ENCODE measurements around the gene NAA80. TPM values are rescaled to one million over a fixed set of nuclear protein-coding genes. Genes with fewer than 3 reads are reported as not detected.

Gene NAA80
- total RNA-seq, 1 experiment from 2014 or later = 8.7 TPM

- Histone ChIP-seq H3K79me2 (ENCODE audit: low read length) (peaks cover 14% of the 10 kb centered on the region), H4K20me1 (ENCODE audit: low read length) (no peaks in the 10 kb centered on the region), H2AFZ (ENCODE audit: low read length) (no peak overlapping the region), H3K36me3 (ENCODE audit: low read depth, low read length) (no peaks in the 10 kb centered on the region), H3K27ac (ENCODE audit: low read length) (peak overlapping the region; percentile 76), H3F3A (ENCODE audit: low read length, unreplicated experiment) (no peaks in the 10 kb centered on the region), H3K9me3 (ENCODE audit: low read length) (no peaks in the 10 kb centered on the region), H3K27me3 (ENCODE audit: low read length) (no peaks in the 10 kb centered on the region), H3K4me1 (ENCODE audit: insufficient read depth, low read length) (peaks cover 20% of the 10 kb centered on the region), H3K4me3 (ENCODE audit: low read length) (peak overlapping the region; percentile 94), H3K9ac (ENCODE audit: low read length) (peak overlapping the region; percentile 93), H3K4me2 (ENCODE audit: low read length) (peak overlapping the region; percentile 98), H3K9me2 (replicated peaks; ENCODE audit: low read length) (no peaks in the 10 kb centered on the region)
- ATAC-seq (no peak), DNase-seq (no peak)
- TF ChIP-seq CTCF (conservative IDR thresholded peaks at IDR 0.05; ENCODE audit: low read depth, low read length) (peak; percentile 6; the same call in 1 of the 2 replicates), EZH2phosphoT487 (IDR thresholded peaks at IDR 0.05; ENCODE audit: borderline replicate concordance, low read length) (no peak)
- BruUV-seq (replicated peaks) = no TSS peak
- CTCF ChIA-PET = interaction anchor here (0.7 to 1.6 kb wide), 2 partner anchors 23 to 26 kb away, joined by 3 to 7 read pairs; no protein-coding TSS in a partner anchor
- POLR2A ChIA-PET (ENCODE audit: unreplicated experiment) = interaction anchor here (1.8 kb wide), 1 partner anchor 39 kb away, joined by 9 read pairs; no protein-coding TSS in a partner anchor
- intact Hi-C loops (cut with micrococcal nuclease) = loop anchor here (2.0 kb wide), 1 partner anchor 63 kb away; no protein-coding TSS in a partner anchor
These were observed 1.1 kb downstream of the NAA80 start for GRCh38 chr3:50297896-50298725.

DNA sequence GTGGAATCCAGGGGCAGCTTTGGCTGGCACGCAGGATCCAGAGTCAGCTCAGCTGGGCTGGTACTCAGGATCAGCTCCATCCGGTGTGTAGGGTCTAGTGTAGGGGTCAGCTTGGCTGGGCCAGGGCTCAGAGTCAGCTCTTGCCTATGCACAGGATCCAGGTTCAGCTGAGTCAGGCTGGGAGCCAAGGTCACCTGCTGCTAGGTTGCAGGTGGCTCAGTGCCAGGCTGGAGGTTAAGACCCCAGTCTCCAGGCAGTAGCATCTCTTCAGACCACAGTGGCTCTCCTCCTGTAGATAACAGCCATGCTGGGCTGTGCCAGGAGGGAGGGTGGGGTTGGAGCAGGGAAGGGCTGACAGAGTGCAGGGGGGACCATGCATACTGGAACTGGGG is 1.8 kb downstream of the NAA80 start:
- Histone ChIP-seq H3K9ac (ENCODE audit: low read length) (no peak overlapping the region), H3K36me3 (ENCODE audit: low read depth, low read length) (no peaks in the 10 kb centered on the region), H3K79me2 (ENCODE audit: low read length) (peaks cover 14% of the 10 kb centered on the region), H3K4me2 (ENCODE audit: low read length) (no peak overlapping the region), H2AFZ (ENCODE audit: low read length) (no peak overlapping the region), H3K9me2 (replicated peaks; ENCODE audit: low read length) (no peaks in the 10 kb centered on the region), H4K20me1 (ENCODE audit: low read length) (no peaks in the 10 kb centered on the region), H3K9me3 (ENCODE audit: low read length) (no peaks in the 10 kb centered on the region), H3K4me1 (ENCODE audit: insufficient read depth, low read length) (peaks cover 26% of the 10 kb centered on the region), H3F3A (ENCODE audit: low read length, unreplicated experiment) (no peaks in the 10 kb centered on the region), H3K27me3 (ENCODE audit: low read length) (no peaks in the 10 kb centered on the region), H3K4me3 (ENCODE audit: low read length) (no peak overlapping the region), H3K27ac (ENCODE audit: low read length) (no peak overlapping the region)
- no peak for DNase-seq
- no TSS peak for BruUV-seq (replicated peaks)
- CTCF ChIA-PET = interaction anchor here (0.6 to 0.7 kb wide), 2 partner anchors 23 to 24 kb away, joined by 3 to 8 read pairs; no protein-coding TSS in a partner anchor
- intact Hi-C loops (cut with micrococcal nuclease) = no loop called here
- no peak for ATAC-seq
- POLR2A ChIA-PET (ENCODE audit: unreplicated experiment) = no interaction called here
- TF ChIP-seq CTCF (conservative IDR thresholded peaks at IDR 0.05; ENCODE audit: low read depth, low read length) (no peak), EZH2phosphoT487 (IDR thresholded peaks at IDR 0.05; ENCODE audit: borderline replicate concordance, low read length) (no peak), EZH2 (IDR thresholded peaks at IDR 0.05; ENCODE audit: low read length, unreplicated experiment) (no peak)

All from PC-3 (cell line).